ACC112 (cell line): ENCODE results near the gene NCSTN.
"Not testable (repeated sequence)": the region's sequence is repeated elsewhere in the genome, so short reads cannot be mapped to it uniquely, and the experiment has no call there.

Experiments used
- H2AFZ ChIP-seq: fragments of 200-600 bp; sonication (generic); one replicate; pipeline ENCODE4 v1.6.0; 2017; ENCODE audit warnings: antibody characterized with exemption, low read length; ENCODE audit not compliant: unreplicated experiment
- H3K27ac ChIP-seq: fragments of 200-600 bp; sonication (generic); 2 replicates; pipeline ENCODE4 v1.5.1; 2014; ENCODE audit warnings: low read depth, mild to moderate bottlenecking, antibody characterized with exemption, low read length, moderate library complexity
- H3K27me3 ChIP-seq: fragments of 200-600 bp; sonication (generic); 2 replicates; pipeline ENCODE4 v1.6.1; 2014; ENCODE audit warnings: mild to moderate bottlenecking, antibody characterized with exemption, low read length, moderate library complexity, mixed read lengths; ENCODE audit not compliant: insufficient read depth
- H3K36me3 ChIP-seq: fragments of 200-600 bp; sonication (generic); 2 replicates; pipeline ENCODE4 v1.6.1; 2016; ENCODE audit warnings: mild to moderate bottlenecking, antibody characterized with exemption, low read length, moderate library complexity, mixed read lengths; ENCODE audit not compliant: insufficient read depth
- H3K4me1 ChIP-seq: fragments of 200-600 bp; sonication (generic); one replicate; pipeline ENCODE4 v1.6.1; 2016; ENCODE audit warnings: low read length, mixed read lengths; ENCODE audit not compliant: insufficient read depth, unreplicated experiment, control insufficient read depth
- H3K4me3 ChIP-seq: fragments of 200-600 bp; sonication (generic); 2 replicates; pipeline ENCODE4 v1.5.1; 2014; ENCODE audit warnings: mild to moderate bottlenecking, low read depth, low read length
- H3K79me2 ChIP-seq: fragments of 200-600 bp; sonication (generic); one replicate; pipeline ENCODE4 v1.6.0; 2016; ENCODE audit warnings: low read length; ENCODE audit not compliant: control insufficient read depth, unreplicated experiment, insufficient read depth

The NCSTN gene

GRCh38 chr1:160370561-160371345 lies 27.6 kb downstream of the NCSTN start:
- no peak overlapping the region for H2AFZ ChIP-seq
- H3K36me3 ChIP-seq, result no peaks in the 10 kb centered on the region
- H3K4me1 ChIP-seq, result peaks cover 2% of the 10 kb centered on the region
- H3K27ac ChIP-seq, result no peak overlapping the region
- no peak overlapping the region for H3K4me3 ChIP-seq
- peaks cover 11% of the 10 kb centered on the region; the same call in 1 of the 2 replicates for H3K27me3 ChIP-seq
- H3K79me2 ChIP-seq, result no peaks in the 10 kb centered on the region

- Histone ChIP-seq H3K36me3 (no peaks in the 10 kb centered on the region), H3K27ac (no peak overlapping the region), H3K27me3 (peaks cover 11% of the 10 kb centered on the region; the same call in 1 of the 2 replicates), H2AFZ (no peak overlapping the region), H3K79me2 (no peaks in the 10 kb centered on the region), H3K4me3 (no peak overlapping the region), H3K4me1 (peaks cover 8% of the 10 kb centered on the region)
Measured at GRCh38 chr1:160371346-160371631, 28.1 kb downstream of the NCSTN start.

- H3K27ac ChIP-seq, result no peak overlapping the region
- H3K36me3 ChIP-seq, result no peaks in the 10 kb centered on the region
- no peaks in the 10 kb centered on the region for H3K79me2 ChIP-seq
- H3K4me1 ChIP-seq, result peaks cover 8% of the 10 kb centered on the region
- H3K27me3 ChIP-seq, result peaks cover 11% of the 10 kb centered on the region; the same call in 1 of the 2 replicates
- H2AFZ ChIP-seq, result no peak overlapping the region
- no peak overlapping the region for H3K4me3 ChIP-seq
Measured at GRCh38 chr1:160371756-160372155, 28.6 kb downstream of the NCSTN start.

- Histone ChIP-seq H3K27me3 (peaks cover 5% of the 10 kb centered on the region; the same call in 1 of the 2 replicates), H3K79me2 (no peaks in the 10 kb centered on the region), H3K4me1 (peaks cover 14% of the 10 kb centered on the region), H3K4me3 (no peak overlapping the region), H3K27ac (no peak overlapping the region), H2AFZ (no peak overlapping the region), H3K36me3 (no peaks in the 10 kb centered on the region)
Measured at GRCh38 chr1:160373696-160374095, 30.5 kb downstream of the NCSTN start.

- Histone ChIP-seq H3K27ac (no peak overlapping the region), H3K4me1 (peaks cover 14% of the 10 kb centered on the region), H3K27me3 (peaks cover 4% of the 10 kb centered on the region; the same call in 1 of the 2 replicates), H2AFZ (no peak overlapping the region), H3K4me3 (no peak overlapping the region), H3K79me2 (no peaks in the 10 kb centered on the region), H3K36me3 (no peaks in the 10 kb centered on the region)
Measured at GRCh38 chr1:160374306-160375110, 31.3 kb downstream of the NCSTN start.

- no peak overlapping the region for H3K27ac ChIP-seq
- no peak overlapping the region for H3K4me3 ChIP-seq
- no peak overlapping the region for H2AFZ ChIP-seq
- H3K27me3 ChIP-seq, result peaks cover 8% of the 10 kb centered on the region; the same call in 1 of the 2 replicates
- H3K36me3 ChIP-seq, result no peaks in the 10 kb centered on the region
- no peaks in the 10 kb centered on the region for H3K79me2 ChIP-seq
- H3K4me1 ChIP-seq, result peaks cover 14% of the 10 kb centered on the region
Measured at GRCh38 chr1:160375788-160376524, 32.8 kb downstream of the NCSTN start.

- Histone ChIP-seq H3K4me3 (no peak overlapping the region), H3K27me3 (peaks cover 8% of the 10 kb centered on the region; the same call in 1 of the 2 replicates), H3K79me2 (no peaks in the 10 kb centered on the region), H3K36me3 (no peaks in the 10 kb centered on the region), H3K4me1 (peaks cover 14% of the 10 kb centered on the region), H2AFZ (no peak overlapping the region), H3K27ac (no peak overlapping the region)
Measured at GRCh38 chr1:160376525-160377131, 33.4 kb downstream of the NCSTN start.

- Histone ChIP-seq H3K36me3 (no peaks in the 10 kb centered on the region), H3K27ac (no peak overlapping the region), H3K79me2 (no peaks in the 10 kb centered on the region), H3K4me1 (peaks cover 14% of the 10 kb centered on the region), H3K27me3 (peaks cover 8% of the 10 kb centered on the region; the same call in 1 of the 2 replicates), H3K4me3 (no peak overlapping the region), H2AFZ (no peak overlapping the region)
Measured at GRCh38 chr1:160377585-160378206, 34.5 kb downstream of the NCSTN start.

- H3K79me2 ChIP-seq, H3K4me1 ChIP-seq, H3K36me3 ChIP-seq, H2AFZ ChIP-seq, H3K4me3 ChIP-seq, H3K27ac ChIP-seq: not testable (repeated sequence)
- peaks cover 11% of the 10 kb centered on the region; the same call in 1 of the 2 replicates for H3K27me3 ChIP-seq
Measured at GRCh38 chr1:160384812-160385211, 41.6 kb downstream of the NCSTN start.

GRCh38 chr1:160388406-160388805 lies 45.2 kb downstream of the NCSTN start:
- not testable (repeated sequence) for H2AFZ ChIP-seq, H3K79me2 ChIP-seq, H3K4me1 ChIP-seq, H3K27ac ChIP-seq, H3K36me3 ChIP-seq, H3K4me3 ChIP-seq
- H3K27me3 ChIP-seq, result peaks cover 39% of the 10 kb centered on the region
